Ovary (tissue), 3 donors: Measurements from ENCODE around the gene HECW1.

Experiments
- EP300 ChIP-seq: sonication (generic); formaldehyde crosslinking; IDR thresholded peaks from one replicate; pipeline ENCODE4 v1.6.1; 2017; ENCODE audit warnings: antibody characterized with exemption
- POLR2A ChIP-seq: fragments of 450-650 bp; IDR thresholded peaks from one replicate; pipeline ENCODE4 v1.6.1; 2017; ENCODE audit warnings: antibody characterized with exemption, mild to moderate bottlenecking, moderate library complexity
- TF ChIP-seq, protein P1 (sequence below), 3 donors: fragments of 450-650 bp in 2 of 3; fragments of 200-600 bp in 1 of 3; IDR thresholded peaks; one replicate each; pipeline versions ENCODE4 v1.5.1 to v1.8.0; 2016 to 2022; ENCODE audit warnings: antibody characterized with exemption in 3 of 3, mild to moderate bottlenecking in 1 of 3
- donor health status: DM: no; HTN: no; CAD: no.

DNA sequence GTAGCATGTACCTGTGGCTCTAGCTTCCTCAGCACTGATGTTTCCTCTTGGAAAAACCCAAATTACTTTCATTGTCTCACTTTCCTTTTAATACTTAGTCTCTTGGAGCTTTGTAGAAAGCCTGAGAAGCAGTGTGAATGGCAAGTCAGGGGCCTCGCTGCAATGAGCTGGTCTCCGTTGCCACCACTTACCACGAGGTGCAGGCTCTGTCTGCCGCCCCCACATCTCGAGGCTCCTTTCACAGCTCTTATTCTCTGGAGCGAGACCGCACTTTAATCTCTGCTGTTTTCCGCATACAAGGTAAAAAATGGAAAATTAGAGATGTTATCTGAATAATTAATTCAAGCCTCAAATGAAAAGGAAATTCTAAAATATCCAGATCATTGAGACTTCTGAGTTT is 186.2 kb downstream of the HECW1 start:
- TF ChIP-seq, protein P1, sequence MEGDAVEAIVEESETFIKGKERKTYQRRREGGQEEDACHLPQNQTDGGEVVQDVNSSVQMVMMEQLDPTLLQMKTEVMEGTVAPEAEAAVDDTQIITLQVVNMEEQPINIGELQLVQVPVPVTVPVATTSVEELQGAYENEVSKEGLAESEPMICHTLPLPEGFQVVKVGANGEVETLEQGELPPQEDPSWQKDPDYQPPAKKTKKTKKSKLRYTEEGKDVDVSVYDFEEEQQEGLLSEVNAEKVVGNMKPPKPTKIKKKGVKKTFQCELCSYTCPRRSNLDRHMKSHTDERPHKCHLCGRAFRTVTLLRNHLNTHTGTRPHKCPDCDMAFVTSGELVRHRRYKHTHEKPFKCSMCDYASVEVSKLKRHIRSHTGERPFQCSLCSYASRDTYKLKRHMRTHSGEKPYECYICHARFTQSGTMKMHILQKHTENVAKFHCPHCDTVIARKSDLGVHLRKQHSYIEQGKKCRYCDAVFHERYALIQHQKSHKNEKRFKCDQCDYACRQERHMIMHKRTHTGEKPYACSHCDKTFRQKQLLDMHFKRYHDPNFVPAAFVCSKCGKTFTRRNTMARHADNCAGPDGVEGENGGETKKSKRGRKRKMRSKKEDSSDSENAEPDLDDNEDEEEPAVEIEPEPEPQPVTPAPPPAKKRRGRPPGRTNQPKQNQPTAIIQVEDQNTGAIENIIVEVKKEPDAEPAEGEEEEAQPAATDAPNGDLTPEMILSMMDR (IDR thresholded peaks at IDR 0.05) = no peak
- TF ChIP-seq POLR2A = no peak
- no peak for TF ChIP-seq EP300
